Activated naive CD4-positive, alpha-beta T cell treated with anti-CD3 and anti-CD28 coated beads, Interleukin-2, amount 50 U/mL, for 72 hours (primary cell): ENCODE measurements around the gene KDM2A. TPM values are rescaled to one million over a fixed set of nuclear protein-coding genes. Genes with fewer than 3 reads are reported as not detected.

Experiments used
- ATAC-seq, 2 donors: fragments of 150-1000 bp; cut with Tn5 transposase; 2 replicates each; pipeline ENCODE4 v1.10.0; 2021; ENCODE audit warnings: mild to moderate bottlenecking in 2 of 2, moderate library complexity in 2 of 2
- DNase-seq, 2 donors: peaks; one replicate each; pipeline ENCODE4 v3.0.0; 2021 to 2022; ENCODE audit warnings: low spot score in 2 of 2
- H3K27ac Mint-ChIP-seq, 2 donors: one replicate each; pipeline ENCODE4 v1.8.0; 2022; ENCODE audit warnings: mild to moderate bottlenecking in 2 of 2, mixed read lengths in 2 of 2
- H3K36me3 Mint-ChIP-seq, 2 donors: one replicate each; pipeline ENCODE4 v1.8.0; 2022; ENCODE audit warnings: mixed read lengths in 2 of 2
- H3K9me3 Mint-ChIP-seq, 2 donors: one replicate each; pipeline ENCODE4 v1.8.0; 2022; ENCODE audit warnings: mixed read lengths in 2 of 2
- total RNA-seq, 2 donors: library from RNA; stranded (reverse); gene quantifications; one replicate each; pipeline ENCODE4 v1.2.3, GENCODE V29; 2022

KDM2A gene
- total RNA-seq, 2 donors from 2014 or later, result 82.7 to 97.5 TPM

- Mint-ChIP-seq H3K9me3 (no peaks in the 10 kb centered on the region), H3K27ac (peak overlapping the region; percentile 92 to 97), H3K36me3 (peaks cover 25 to 47% of the 10 kb centered on the region in 2 donors)
- DNase-seq (peak in 1 of 2 donors; percentile 57), ATAC-seq (no peak)
Measured at GRCh38 chr11:67278135-67278938, 159.3 kb downstream of the KDM2A start.

GRCh38 chr11:67278939-67279588, 160.0 kb downstream of the KDM2A start:
- Mint-ChIP-seq H3K9me3 (no peaks in the 10 kb centered on the region), H3K36me3 (peaks cover 25 to 52% of the 10 kb centered on the region in 2 donors), H3K27ac (peak overlapping the region; percentile 95 to 97)
- no peak for ATAC-seq
- peak in 1 of 2 donors; percentile 53 for DNase-seq

- Mint-ChIP-seq H3K36me3 (peaks cover 25 to 48% of the 10 kb centered on the region in 2 donors), H3K27ac (peak overlapping the region; percentile 95 to 97), H3K9me3 (no peaks in the 10 kb centered on the region)
- ATAC-seq (no peak), DNase-seq (no peak)
Measured at GRCh38 chr11:67279589-67280340, 160.7 kb downstream of the KDM2A start.

- H3K9me3 Mint-ChIP-seq, result no peaks in the 10 kb centered on the region
- peak overlapping the region; percentile 95 to 97 for H3K27ac Mint-ChIP-seq
- peaks cover 25 to 48% of the 10 kb centered on the region in 2 donors for H3K36me3 Mint-ChIP-seq
- DNase-seq, result peak in 1 of 2 donors; percentile 50
- no peak for ATAC-seq
Measured at GRCh38 chr11:67280341-67280787, 161.3 kb downstream of the KDM2A start.

GRCh38 chr11:67280788-67281551, 161.9 kb downstream of the KDM2A start:
- ATAC-seq (no peak), DNase-seq (peak in 1 of 2 donors; percentile 56)
- Mint-ChIP-seq H3K36me3 (peaks cover 25 to 43% of the 10 kb centered on the region in 2 donors), H3K9me3 (no peaks in the 10 kb centered on the region), H3K27ac (peak overlapping the region; percentile 65 to 97)

GRCh38 chr11:67281552-67282150, 162.6 kb downstream of the KDM2A start:
- H3K27ac Mint-ChIP-seq, result peak overlapping the region in 1 of 2 donors; percentile 63

GRCh38 chr11:67282155-67282875, 163.3 kb downstream of the KDM2A start:
- H3K27ac Mint-ChIP-seq, result peak overlapping the region in 1 of 2 donors; percentile 63
- no peaks in the 10 kb centered on the region for H3K9me3 Mint-ChIP-seq
- DNase-seq, result no peak
- peaks cover 29 to 41% of the 10 kb centered on the region in 2 donors for H3K36me3 Mint-ChIP-seq
- ATAC-seq, result no peak

More at GRCh38 chr11:67281552-67282150, 162.6 kb downstream of the KDM2A start:
- peaks cover 25 to 45% of the 10 kb centered on the region in 2 donors for H3K36me3 Mint-ChIP-seq
- H3K9me3 Mint-ChIP-seq, result no peaks in the 10 kb centered on the region
- DNase-seq (peak in 1 of 2 donors; percentile 50), ATAC-seq (no peak)

- H3K27ac Mint-ChIP-seq, result peak overlapping the region in 1 of 2 donors; percentile 63
- ATAC-seq, result no peak
- peaks cover 25 to 36% of the 10 kb centered on the region in 2 donors for H3K36me3 Mint-ChIP-seq
- H3K9me3 Mint-ChIP-seq, result no peaks in the 10 kb centered on the region
- no peak for DNase-seq
Measured at GRCh38 chr11:67282876-67283371, 163.9 kb downstream of the KDM2A start.

- H3K36me3 Mint-ChIP-seq, result peaks cover 25 to 36% of the 10 kb centered on the region in 2 donors
- no peaks in the 10 kb centered on the region for H3K9me3 Mint-ChIP-seq
- no peak for DNase-seq
- peak overlapping the region in 1 of 2 donors; percentile 63 for H3K27ac Mint-ChIP-seq
- no peak for ATAC-seq
Measured at GRCh38 chr11:67283481-67283963, 164.5 kb downstream of the KDM2A start.

- DNase-seq (no peak), ATAC-seq (no peak)
- Mint-ChIP-seq H3K36me3 (peaks cover 19 to 30% of the 10 kb centered on the region in 2 donors), H3K9me3 (no peaks in the 10 kb centered on the region), H3K27ac (peak overlapping the region; percentile 9 to 98)
Measured at GRCh38 chr11:67284811-67285540, 165.9 kb downstream of the KDM2A start.

GRCh38 chr11:67285541-67286498, 166.8 kb downstream of the KDM2A start:
- peak overlapping the region; percentile 97 to 98 for H3K27ac Mint-ChIP-seq
- no peaks in the 10 kb centered on the region for H3K9me3 Mint-ChIP-seq
- DNase-seq (no peak), ATAC-seq (no peak)
- peaks cover 22 to 27% of the 10 kb centered on the region in 2 donors for H3K36me3 Mint-ChIP-seq

- DNase-seq (no peak), ATAC-seq (peak in 1 of 2 donors; percentile 9)
- no peaks in the 10 kb centered on the region for H3K9me3 Mint-ChIP-seq
- peaks cover 23 to 27% of the 10 kb centered on the region in 2 donors for H3K36me3 Mint-ChIP-seq
- H3K27ac Mint-ChIP-seq, result peak overlapping the region; percentile 97 to 98
Measured at GRCh38 chr11:67286621-67287333, 167.7 kb downstream of the KDM2A start.
